SH-SY5Y (cell line): ENCODE data around the gene AKAP4.

ENCODE experiments used
- GATA2 ChIP-seq: IDR thresholded peaks from 2 replicates; pipeline ENCODE4 v1.6.1; 2011; ENCODE audit warnings: mild to moderate bottlenecking, low read depth, low read length
- GATA3 ChIP-seq: IDR thresholded peaks from 2 replicates; pipeline ENCODE4 v1.6.1; 2011; ENCODE audit warnings: low read depth, mild to moderate bottlenecking, low read length, moderate library complexity

GRCh38 chrX:50204364-50204899 is 3.6 kb upstream of the AKAP4 start, which contains the start of gene CCNB3:
- no peak for TF ChIP-seq GATA3
- no peak for TF ChIP-seq GATA2
